Uterus (tissue), 2 donors: Measurements from ENCODE around the gene TNFRSF9.

Experiments
- POLR2A ChIP-seq, 2 donors: fragments of 450-650 bp; IDR thresholded peaks; one replicate each; pipeline ENCODE4 v1.6.1; 2016; ENCODE audit warnings: antibody characterized with exemption in 2 of 2, mild to moderate bottlenecking in 1 of 2, moderate library complexity in 1 of 2
- TF ChIP-seq, protein P1 (sequence below), 4 experiments: fragments of 200-600 bp in 2 of 4; fragments of 450-650 bp in 2 of 4; sonication (generic) in 2 of 4; IDR thresholded peaks; one replicate each; pipeline ENCODE4 v1.5.1; 2016 to 2019; ENCODE audit warnings: antibody characterized with exemption in 4 of 4, mild to moderate bottlenecking in 2 of 4, moderate library complexity in 1 of 4

DNA sequence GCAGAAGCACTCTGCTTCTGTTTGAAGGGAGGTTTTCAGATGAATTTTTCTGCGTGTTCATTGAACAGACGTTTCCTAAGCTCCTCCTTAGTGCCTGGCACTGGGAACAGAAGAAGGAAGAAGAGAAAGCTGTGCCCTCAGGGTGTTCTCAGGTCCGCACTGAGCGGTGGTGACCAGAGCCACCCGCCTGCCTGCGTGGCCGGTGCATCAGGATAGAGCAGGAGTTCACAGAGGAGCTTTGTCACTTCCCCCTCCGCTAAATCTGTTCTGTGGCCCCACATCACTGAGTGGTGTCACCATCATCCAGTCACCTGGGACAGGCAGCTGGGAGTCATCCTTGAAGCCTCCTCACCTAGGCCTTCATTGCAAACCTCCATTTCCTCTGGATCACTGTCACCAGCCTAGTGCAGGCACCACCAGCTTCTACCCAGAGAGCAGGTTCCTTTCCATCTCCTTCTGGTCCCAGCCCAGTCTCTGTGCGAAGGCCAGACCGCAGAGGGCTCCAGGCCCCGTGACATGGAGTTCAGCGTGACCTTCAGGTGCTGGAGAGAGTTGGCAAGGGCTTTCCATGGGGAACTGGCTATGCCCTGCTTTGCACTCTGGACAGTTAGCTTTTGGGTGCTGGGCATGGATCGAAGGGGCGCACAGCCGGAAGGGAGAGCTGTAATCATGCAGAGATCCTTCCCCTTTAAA is 42.6 kb upstream of the TNFRSF9 start:
- TF ChIP-seq, protein P1, sequence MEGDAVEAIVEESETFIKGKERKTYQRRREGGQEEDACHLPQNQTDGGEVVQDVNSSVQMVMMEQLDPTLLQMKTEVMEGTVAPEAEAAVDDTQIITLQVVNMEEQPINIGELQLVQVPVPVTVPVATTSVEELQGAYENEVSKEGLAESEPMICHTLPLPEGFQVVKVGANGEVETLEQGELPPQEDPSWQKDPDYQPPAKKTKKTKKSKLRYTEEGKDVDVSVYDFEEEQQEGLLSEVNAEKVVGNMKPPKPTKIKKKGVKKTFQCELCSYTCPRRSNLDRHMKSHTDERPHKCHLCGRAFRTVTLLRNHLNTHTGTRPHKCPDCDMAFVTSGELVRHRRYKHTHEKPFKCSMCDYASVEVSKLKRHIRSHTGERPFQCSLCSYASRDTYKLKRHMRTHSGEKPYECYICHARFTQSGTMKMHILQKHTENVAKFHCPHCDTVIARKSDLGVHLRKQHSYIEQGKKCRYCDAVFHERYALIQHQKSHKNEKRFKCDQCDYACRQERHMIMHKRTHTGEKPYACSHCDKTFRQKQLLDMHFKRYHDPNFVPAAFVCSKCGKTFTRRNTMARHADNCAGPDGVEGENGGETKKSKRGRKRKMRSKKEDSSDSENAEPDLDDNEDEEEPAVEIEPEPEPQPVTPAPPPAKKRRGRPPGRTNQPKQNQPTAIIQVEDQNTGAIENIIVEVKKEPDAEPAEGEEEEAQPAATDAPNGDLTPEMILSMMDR (IDR thresholded peaks at IDR 0.05), result no peak
- TF ChIP-seq POLR2A (IDR thresholded peaks at IDR 0.05), result no peak
